GM18502 (cell line): ENCODE data around the gene CACNG4.

Source experiments
- ATAC-seq: cut with Tn5 transposase; IDR thresholded peaks from one replicate; pipeline ENCODE4 v1.9.1; 2021; ENCODE audit warnings: mild to moderate bottlenecking; ENCODE audit not compliant: unreplicated experiment, poor library complexity

The CACNG4 gene

DNA sequence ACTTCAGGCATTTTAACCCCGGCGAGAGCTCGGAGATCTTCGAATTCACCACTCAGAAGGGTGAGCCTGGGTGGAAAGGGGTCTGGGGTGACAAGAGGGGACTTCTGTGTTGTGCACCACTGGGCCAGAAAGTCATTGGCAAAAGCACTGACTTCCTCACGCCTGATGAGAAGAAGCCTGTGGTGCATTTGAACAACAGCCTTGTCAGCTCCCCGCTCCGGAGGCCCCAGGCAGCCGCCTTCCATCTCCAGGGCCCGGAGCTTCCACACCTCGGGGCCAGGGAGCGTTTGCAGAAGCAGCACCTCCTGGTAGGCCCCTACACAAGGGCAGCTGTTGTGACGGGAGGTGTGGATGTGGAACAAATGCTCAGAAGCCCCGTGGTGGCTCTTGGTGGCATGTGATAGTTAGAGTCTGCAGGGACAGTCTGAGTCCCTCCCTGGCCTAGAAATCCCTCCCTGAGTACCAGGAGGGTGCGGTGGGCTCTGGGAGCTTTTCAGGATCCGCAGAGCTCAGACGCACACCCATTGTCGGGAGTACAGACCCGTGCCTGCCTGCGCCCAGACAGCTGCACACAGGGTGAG lies 89.6 kb downstream of the CACNG4 start:
- ATAC-seq = no peak

DNA sequence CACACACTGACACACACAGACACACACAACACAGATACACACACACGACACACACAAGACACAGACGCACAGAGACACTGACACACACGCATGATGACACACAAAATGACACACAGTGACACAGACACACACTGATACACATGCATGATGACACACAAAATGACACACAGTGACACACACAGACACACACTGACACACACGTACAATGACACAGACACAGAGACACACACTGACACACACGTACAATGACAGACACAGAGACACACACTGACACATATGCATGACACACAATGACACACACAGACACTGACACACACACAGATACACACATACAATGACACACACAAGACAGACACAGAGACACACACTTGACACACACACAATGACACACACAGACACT lies 90.1 kb downstream of the CACNG4 start:
- ATAC-seq = no peak

DNA sequence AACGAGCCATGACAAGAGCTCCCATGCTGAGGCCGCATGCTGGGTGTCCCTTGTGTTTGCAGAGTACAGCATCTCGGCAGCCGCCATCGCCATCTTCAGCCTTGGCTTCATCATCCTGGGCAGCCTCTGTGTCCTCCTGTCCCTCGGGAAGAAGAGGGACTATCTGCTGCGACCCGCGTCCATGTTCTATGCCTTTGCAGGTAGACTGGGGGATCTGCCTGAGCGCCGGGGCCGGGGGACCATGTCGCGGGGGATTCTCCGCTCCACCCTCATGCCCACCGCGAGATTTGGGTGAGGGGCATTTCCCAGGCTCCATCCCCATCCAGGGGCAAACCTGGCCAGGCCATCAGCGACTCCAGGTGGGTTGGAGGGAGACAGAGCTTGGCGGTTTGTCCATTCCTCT lies 90.5 kb downstream of the CACNG4 start:
- no peak for ATAC-seq

DNA sequence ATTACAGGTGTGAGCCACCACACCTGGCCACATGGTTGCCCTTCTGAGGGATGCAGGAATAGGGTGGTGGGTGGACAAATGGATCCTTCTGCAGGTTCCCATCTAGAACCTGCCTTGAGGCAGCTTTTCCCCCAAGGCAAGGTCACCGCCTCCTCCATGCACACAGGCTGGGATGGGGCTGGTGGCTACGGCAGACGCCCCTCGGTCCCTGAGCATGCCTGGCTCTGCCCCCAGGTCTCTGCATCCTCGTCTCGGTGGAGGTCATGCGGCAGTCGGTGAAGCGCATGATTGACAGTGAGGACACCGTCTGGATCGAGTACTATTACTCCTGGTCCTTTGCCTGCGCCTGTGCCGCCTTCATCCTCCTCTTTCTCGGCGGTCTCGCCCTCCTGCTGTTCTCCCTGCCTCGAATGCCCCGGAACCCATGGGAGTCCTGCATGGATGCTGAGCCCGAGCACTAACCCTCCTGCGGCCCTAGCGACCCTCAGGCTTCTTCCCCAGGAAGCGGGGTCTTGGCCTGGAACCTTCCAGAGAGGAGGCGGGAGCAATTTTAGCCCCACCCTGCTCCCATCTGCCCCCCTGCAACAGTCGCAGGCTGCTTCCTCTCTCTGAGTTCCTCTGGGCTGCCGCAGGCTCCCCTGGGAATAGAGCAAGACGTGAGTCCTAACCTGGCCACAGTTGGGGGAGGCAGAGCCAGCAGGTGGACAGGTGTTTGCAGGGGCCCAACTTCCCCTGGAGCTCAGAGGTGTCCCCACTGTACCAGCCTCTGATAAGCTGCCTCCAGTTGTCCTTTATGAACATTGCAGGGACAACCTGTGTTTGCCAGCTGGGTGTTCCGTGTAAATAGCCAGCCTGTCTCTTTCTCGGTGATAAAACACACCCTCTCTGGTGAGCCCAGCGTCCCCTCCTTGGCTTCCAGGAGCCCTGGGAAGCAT lies 91.6 kb downstream of the CACNG4 start:
- ATAC-seq = no peak

DNA sequence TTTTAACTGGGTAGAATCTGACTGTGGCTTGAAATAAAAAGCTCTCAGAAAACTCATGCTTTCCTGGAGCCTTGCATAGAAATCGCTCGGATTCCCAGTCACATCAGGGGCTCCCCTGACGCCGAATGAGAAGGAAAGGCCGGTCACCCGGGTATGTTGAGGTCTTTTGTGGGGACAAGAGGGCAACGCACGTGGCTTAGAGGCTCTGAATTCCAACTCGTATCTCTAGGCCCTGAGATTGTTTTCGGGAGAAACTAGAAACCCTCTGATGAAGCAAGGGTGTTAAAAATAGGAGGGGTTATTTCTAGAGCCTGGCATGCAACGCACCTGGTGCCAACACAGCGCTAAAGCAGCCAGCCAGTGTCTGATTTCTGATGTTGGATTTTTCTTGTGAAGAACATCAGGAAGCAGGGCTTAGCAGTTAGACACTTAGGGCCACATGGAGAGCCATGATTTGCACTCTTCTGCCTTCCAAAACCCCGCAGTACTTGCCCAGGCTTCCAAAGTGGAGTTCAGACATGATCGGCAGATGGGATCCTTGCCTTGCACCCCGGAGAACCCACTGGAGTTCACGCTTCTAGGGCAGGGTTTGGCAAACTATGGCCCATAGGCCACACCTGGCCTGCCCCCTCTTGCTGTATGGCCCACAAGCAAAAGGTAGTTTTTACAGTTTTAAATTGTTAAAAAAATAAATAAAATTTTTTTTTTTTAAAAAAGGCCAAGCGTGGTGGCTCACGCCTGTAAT lies 92.4 kb downstream of the CACNG4 start:
- no peak for ATAC-seq

DNA sequence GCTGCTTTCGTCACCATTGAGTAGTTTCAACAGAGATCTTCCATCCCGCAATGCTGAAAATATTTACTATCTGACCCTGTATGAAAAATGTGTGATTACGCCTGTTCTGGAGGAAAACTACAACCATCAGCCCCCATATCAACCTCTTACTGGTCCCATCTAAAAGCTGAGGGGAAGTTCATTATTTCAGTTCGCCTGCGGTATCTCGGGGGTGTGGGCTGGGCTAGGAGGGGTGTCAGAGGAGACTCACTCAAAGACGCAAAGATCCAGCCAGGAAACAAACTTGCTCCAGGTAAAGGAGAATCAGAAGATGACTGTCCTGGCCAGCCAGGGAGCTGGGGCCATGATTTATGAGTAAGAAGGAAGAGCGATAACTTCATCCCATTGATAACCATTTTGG lies 93.5 kb downstream of the CACNG4 start:
- no peak for ATAC-seq

DNA sequence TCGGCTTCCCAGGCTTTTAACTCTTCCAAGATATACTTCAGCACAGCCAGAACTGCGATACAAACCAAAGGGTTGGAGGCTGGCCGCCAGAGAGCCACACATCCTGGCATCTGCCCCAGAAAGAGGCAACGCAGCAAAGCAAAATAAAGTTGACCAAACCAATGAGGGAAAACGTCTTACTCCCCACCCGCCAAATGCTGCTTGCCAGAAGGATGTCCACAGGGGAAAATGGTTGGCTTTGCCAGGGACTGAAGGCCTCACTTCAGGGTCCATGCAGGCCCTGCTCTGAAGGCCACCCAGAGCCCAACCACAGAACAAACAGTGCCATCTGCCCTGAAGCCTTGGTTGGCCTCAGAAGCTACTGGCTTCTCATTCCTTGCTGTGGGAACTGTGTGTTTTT lies 94.9 kb downstream of the CACNG4 start:
- ATAC-seq = no peak

DNA sequence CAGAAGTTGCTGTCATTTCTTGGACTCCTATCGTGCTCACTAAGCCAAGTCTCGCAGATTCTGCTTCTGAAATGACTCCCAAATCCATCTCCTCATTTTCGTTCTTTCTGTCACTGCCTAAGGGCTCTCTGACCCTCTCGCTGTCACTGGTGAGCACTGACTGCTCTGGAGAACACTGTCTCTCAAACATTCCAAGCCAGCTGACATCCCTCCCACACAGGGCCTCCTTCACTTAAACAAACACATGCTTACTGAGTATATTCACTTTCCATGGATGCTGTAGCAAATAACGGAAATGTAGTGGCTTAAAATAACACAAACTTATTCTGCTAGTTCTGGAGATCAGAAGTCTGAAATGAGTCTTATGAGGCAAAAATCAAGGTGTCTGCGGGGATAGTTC lies 98.6 kb downstream of the CACNG4 start:
- ATAC-seq = no peak

DNA sequence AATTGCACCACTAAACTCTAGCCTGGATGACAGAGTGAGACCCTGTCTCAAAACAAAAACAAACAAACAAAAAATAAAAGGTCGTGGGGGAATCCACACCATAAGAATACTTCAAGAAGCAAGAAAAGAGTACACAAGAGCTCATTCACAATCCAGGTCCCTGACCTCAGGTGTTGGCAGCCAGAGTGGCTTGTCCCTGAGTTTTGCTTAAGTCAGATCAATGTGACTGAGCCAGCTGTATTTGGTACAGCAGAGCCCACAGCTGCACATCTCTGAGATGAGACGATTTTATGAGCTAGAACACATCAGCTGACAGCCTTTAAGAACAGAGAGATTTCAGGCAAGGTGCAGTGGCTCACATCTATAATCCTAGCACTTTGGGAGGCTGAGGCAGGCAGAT lies 102.2 kb downstream of the CACNG4 start:
- no peak for ATAC-seq

DNA sequence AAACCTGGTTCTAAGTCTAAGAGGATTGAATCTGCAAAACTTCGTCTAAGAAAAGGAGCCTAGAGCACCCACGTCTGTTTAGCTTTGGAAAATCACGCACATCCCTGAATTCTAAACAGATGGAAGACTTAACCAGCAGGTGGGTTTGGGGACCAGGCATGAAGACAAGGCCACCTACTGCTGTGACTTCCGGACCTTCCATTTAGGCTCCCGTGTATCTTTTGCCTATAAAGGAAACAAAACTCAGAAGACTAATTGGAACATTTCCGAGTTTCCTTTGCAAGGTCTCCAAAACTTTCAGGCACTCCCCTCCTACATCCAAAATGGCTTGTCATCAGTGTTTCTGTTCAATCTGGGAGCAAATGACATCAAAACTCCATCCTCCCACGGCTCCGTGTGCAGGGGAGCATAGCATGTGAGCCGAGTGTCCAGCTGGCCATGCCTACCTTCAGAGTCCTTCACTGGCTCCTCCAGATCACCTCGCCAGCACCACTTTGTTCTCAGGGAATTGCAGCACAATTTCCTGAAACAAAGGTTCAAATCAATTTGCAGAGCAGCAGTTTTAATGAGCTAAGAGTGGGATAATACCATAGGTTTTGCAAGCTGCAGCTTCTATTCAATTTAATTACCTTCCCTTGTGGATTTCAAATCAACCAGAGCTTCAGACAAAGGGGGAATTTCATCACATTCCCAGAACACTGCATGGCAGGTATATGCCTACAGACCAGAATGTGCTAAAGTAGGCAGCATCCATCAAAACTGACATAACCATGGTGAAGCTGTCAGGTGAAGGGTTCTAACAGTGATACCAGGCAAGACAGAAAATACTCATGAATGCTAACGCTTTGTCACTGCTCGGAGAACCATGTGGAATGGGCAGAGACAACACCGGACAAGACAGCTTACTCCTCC lies 103.3 kb downstream of the CACNG4 start:
- ATAC-seq = no peak

DNA sequence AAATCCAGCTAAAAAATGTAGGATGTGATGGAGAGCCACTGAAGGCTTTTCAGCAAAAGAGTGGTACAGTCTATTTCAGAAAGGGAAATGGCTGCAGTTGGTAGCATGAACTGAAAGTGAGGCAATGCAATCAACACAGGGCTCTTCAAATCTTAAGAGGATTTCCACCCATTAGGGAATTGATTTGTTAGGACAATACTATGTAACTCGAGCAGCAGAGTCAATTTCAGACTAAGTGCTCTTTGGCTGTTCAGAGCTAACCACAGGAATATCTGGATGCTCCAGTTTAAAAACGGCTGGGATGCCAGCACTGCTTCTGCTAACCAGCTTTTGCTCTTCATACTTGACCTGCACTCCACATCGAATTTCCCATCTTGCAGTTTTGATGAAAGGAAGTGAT lies 104.5 kb downstream of the CACNG4 start:
- ATAC-seq = no peak

DNA sequence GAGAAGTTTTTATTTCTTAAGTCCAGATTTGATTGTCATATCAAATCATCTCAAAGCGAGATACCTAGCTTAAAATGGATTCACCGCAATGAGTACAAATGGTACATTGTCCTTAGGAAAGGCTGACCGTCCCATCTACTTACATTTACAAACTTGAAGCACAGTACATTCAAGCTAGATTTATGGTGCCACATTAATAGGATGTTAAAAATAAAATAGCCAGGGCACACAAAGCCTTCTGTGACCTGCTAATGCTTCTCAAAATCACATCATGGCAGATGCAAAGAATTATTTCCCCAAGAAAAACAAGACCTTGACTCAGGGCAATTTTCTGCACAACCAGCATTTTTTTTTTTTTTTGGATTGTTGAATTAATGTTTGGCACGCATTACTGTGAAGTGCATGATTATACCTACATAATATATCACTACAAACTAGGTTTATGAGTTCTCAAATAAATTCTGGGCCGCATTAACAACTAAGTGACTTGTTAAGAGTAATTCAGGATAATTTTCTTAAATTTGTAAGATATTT lies 105.2 kb downstream of the CACNG4 start:
- ATAC-seq = no peak

DNA sequence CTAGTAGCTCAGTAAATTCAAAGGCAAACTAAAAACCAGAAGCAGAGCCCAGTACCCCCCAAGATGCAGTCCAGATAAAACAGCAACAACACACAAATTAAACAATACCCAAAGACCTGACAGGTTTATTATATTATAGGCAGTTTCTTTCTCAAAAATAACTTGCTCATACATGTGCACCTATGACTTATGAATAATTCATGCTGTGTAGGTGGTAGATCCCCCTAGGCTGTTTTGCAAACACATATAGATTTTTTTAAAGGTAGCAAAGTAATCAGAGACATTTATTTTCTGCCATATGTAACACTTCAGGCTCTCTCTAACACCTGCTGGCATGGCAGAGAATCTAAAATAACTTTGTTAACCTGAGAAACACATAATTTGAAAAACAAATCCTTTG lies 107.1 kb downstream of the CACNG4 start:
- no peak for ATAC-seq

DNA sequence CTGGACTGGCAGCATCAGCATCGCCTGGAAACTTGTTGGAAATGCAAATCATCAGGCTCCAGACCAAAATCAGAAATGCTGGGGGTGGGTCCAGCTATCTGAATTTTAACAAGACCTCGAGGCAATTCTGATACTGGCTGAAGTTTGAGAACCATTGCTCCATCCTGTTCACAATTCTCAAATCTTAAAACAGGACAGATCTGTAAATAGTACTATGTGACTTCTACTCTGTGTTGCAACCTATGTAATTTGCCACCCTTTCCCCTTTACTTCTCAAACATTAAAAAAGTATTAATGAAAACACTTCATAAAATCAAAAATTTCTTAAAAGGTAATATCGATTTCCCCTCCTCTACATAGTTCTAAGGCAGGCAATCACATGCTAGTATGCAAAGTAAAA lies 108.4 kb downstream of the CACNG4 start:
- no peak for ATAC-seq

DNA sequence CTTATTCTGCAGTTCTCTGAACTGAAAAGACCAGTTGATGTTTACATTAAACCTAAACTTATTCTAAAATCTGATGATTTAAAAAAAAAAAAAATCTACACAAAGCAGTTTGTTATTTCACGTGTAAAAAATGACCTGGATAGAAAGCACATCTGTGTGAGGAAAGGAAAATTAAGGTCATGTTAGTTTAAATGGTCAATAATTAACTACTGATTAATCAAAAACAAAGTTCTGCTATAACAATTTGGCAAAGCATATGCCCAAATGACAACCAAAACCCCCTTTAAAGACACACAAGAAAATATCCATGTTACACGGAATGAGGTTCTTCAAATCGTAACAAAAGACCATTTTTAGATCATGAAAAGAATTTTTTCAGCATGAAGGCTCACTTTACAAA lies 110.3 kb downstream of the CACNG4 start:
- ATAC-seq = no peak

DNA sequence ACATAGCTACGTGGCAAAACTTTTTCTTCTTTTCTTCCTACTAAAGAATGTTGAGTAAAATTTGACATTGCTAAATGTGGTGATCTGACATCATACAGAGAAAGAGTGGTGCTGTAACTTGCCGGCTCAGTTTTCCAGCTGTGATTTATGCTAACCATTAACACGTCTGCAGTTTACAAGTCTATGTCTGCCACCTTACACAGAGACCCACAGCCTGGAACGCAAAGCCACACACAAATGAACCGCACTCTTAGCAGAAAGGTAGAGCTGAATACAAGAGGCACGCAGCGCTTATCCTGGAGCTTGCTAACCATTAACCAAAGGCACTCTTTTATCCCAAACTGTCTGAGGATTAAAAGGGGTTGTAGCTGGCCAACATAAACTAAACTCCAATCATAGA lies 111.8 kb downstream of the CACNG4 start:
- ATAC-seq = no peak

DNA sequence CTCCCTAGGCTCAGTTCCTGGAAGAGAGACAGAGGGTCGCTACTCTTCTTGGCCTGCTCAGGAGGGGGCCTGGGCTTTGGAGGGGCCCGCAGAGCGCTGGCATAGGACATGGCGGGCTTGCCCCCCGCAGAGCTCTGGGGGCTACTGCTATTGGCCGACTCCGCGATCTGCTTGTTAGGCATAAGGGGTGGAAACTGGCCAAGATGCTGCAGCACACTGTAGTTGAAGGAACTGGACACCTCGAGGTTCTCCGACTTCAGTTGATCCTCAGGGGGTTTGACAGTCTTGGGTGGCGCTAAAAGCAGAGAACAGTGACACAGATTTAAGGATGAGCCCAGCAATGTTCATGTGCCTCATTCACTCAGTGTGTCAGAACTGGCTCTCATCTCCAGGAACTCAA lies 113.8 kb downstream of the CACNG4 start:
- ATAC-seq = no peak

DNA sequence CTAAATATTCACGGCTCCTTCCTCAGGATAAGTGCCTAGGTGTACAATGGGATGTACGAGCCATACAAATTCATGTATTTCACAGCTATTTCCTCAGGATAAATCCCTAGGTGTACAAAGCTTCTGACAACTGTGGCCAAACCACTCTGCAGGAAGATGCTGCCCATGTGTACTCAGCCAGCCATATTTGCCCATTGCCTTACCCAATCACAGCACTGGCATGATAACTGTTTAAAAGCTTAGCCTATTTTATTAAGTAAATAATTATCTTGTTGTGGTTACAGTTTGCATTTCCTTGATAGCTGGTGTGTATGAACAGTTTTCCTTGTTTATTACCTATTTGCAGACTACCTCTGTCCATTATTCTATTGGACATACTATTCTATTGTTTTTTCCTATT lies 115.0 kb downstream of the CACNG4 start:
- no peak for ATAC-seq

DNA sequence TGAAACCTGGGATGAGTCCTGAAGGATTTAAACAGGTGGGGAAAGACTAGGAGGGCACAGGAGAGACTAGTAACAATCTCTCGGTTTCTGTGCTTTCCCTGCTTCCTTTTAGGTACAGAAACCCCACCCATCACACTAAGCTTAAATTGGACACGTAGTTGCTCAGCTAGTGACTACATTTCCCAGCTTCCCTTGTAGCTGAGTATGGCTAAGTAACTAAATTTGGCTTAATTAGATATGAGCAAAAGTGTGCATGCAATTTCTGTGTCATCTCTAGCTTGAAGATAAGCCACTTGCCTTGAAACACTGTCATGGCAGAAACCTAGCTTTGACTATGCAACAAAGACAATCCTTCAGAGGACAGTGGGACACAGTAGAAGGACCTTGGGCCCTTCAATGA lies 116.3 kb downstream of the CACNG4 start:
- ATAC-seq = no peak

DNA sequence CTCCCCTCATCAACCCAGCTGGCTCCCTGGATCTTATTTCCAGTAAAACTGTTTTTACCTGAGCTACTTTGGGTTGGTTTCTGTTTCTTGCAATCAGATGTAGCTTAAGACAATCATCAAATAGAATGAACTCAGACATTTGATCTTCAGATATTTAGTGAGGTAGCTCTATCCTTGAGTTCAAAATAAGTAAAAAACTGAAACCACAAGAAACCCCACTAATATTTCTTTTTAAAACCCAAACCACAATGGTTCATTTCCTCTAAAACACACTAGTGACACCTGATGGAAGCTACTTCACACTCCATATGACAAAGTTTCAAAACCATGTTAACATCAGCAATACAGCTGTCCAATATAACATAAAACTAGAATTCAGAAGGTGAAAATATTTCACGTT lies 117.6 kb downstream of the CACNG4 start:
- peak; percentile 87 for ATAC-seq
